Epithelial cell of prostate (primary cell): Measurements from ENCODE around the gene KLK10.
"Not testable (repeated sequence)": the region's sequence is repeated elsewhere in the genome, so short reads cannot be mapped to it uniquely, and the experiment has no call there.

Source experiments
- DNase-seq: peaks from one replicate; pipeline ENCODE4 v3.0.0-alpha.2; 2011; ENCODE audit warnings: low read depth, low spot score
- H3K27ac ChIP-seq: fragments of 450-650 bp; 2 replicates; pipeline ENCODE4 v1.5.1; 2017; ENCODE audit warnings: mild to moderate bottlenecking

Gene KLK10

DNA sequence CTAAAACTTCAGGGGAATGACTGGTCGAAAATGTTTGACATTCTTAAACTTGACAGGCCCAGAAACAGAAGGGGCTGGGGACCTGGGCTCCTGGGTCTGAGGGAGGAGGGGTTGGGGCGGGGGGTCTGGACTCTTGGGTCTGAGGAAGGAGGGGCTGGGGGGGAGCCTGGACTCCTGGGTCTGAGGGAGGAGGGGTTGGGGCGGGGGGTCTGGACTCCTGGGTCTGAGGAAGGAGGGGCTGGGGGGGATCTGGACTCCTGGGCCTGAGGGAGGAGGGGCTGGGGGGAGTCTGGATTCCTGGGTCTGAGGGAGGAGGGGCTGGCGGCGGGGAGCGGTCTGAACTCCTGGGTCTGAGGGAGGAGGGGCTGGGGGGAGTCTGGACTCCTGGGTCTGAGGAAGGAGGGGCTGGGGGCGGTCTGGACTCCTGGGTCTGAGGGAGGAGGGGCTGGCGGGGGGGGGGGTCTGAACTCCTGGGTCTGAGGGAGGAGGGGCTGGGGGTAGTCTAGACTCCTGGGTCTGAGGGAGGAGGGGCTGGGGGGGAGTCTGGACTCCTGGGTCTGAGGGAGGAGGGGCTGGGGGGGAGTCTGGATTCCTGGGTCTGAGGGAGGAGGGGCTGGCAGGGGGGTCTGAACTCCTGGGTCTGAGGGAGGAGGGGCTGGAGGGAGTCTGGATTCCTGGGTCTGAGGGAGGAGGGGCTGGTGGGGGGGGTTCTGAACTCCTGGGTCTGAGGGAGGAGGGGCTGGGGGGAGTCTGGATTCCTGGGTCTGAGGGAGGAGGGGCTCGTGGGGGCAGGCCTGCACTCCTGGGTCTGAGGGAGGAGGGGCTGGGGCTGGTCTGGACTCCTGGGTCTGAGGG lies 44.6 kb downstream of the KLK10 start:
- H3K27ac ChIP-seq, result no peak overlapping the region
- DNase-seq, result no peak

DNA sequence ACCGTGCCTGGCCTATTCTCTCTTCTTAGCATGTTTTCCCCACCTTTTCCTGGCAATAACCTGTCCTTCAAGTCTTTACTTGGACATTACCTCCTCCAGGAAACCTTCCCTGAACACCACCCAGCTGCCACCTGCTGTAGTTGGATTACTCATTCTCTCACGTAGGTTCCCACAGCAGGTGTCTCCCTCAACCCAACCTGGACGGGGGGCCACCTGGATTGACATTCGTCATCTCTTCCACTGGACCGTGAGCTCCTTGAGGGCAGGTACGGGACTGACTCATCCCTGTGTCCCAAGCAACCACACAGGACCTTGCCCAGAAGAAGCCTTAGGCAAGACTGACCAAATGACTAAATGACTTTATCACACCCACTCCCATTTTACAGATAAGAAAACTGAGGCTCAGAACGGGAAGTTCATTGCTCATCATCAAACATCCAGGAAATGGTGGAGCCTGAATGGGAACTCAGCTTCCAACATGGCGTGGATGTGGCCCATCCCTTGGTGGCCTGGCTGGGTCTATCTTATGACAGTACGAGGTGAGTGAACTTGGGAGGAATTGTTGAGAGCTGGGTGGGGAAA lies 46.6 kb downstream of the KLK10 start:
- no peak for DNase-seq
- H3K27ac ChIP-seq, result peak overlapping the region; percentile 48

DNA sequence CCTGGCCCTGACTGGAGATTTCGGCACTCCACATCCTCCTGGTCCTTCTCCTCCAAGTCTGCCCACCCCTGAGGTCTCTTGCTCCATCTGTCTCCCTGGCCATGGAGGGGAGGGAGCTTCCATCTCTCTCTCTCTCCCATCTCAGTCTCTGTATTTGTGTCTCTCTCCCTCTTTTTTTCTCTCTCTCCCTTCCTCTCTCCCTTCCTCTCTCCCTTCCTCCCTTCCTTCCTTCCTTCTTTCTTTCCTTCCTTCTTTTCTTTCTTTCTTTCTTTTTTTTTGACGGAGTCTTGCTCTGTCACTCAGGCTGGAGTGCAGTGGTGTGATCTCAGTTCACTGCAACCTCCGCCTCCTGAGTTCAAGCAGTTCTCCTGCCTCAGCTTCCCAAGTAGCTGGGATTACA lies 49.7 kb downstream of the KLK10 start:
- DNase-seq, result not testable (repeated sequence)
- H3K27ac ChIP-seq, result peak overlapping the region; percentile 38

DNA sequence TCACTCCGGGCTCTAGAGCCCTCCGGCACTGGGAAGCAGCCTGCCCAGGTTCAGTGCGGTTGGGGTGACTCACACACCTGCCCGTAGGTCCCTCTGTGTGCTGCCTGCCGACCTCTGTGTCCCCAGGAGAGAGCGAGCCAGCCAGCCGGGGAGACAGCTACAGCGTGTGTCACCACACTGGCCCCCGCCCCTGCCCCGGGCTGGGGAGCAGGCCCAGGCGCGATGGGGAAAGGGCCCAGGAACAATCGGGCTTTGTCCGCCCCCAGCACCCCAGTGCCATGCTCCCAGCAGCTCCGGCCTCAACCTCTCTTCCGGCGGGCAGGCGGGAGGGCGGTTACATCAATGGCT lies 50.1 kb downstream of the KLK10 start, which contains the start of gene KLK6:
Gene KLK6, minus strand, starts transcription at position 179 of the 348 bp plus-strand sequence. CDS start 1,487 bp downstream, outside the sequence.
- no peak for DNase-seq
- H3K27ac ChIP-seq, result peak within 1 kb of the TSS; percentile 38

- DNase-seq, result no peak
- H3K27ac ChIP-seq, result peak overlapping the region; percentile 38
Observed at GRCh38 chr19:50968716-50969412, 50.6 kb downstream of the KLK10 start.

DNA sequence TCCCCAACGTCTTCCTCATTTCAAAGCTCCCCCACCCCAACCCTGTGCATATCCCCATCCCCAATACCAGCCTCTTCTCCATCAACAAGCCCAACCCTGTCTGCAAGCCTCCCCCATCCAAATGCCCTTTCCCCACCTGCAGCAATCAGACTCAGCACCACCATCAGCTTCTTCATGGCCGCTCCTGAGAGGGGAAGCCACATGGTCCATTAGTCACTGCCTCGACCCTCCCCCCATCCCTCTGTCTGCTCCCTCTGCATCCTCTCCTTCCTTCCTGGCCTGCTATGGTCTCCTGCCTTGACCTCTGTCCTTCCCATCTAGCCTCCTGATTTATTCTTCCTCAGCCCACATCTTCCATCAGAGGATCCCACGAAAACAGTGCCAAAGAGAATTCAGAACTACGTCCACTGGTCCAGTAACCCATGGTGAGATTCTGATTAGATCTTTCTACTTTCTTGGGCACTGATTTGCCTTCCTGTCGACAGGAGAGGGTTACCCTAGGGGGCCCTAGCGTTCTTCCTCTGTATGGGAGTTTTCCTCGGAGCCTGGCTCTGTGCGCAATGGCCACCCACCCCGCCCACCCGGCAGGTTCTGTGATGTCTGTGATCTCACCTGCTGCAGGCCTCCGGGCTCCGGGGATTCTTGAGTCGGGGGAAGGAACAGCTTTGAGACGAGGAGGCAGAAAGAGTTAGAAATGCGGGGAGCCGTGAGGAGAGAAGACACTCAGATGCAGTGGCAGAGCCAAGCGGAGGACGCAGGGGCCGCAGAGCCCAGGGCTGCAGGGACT lies 51.4 kb downstream of the KLK10 start:
- H3K27ac ChIP-seq, result no peak overlapping the region
- no peak for DNase-seq

- DNase-seq, result no peak
Observed at GRCh38 chr19:50964266-50964665, 55.2 kb downstream of the KLK10 start.

GRCh38 chr19:50963381-50963780 lies 56.1 kb downstream of the KLK10 start:
- no peak for DNase-seq
- no peak overlapping the region for H3K27ac ChIP-seq

More at GRCh38 chr19:50964266-50964665, 55.2 kb downstream of the KLK10 start:
- no peak overlapping the region for H3K27ac ChIP-seq
